Left ventricle myocardium superior (tissue), 1 donor: ENCODE results near the gene ZBP1. TPM values are rescaled to one million over a fixed set of nuclear protein-coding genes. Genes with fewer than 3 reads are reported as not detected.
A peak's percentile ranks its signal among the peaks of the same experiment; 100 is the strongest.

Source experiments
- ATAC-seq: fragments of 200-7000 bp; cut with Tn5 transposase; one replicate; pipeline ENCODE4 v1.9.1; 2020; ENCODE audit warnings: mild to moderate bottlenecking, moderate library complexity
- DNase-seq: peaks from one replicate; pipeline ENCODE4 v3.0.0-alpha.2; 2020
- intact Hi-C: fragments of 100-400 bp; cut with micrococcal nuclease; formaldehyde crosslinking; loops from one replicate; pipeline ENCODE4 v1.11.0; 2022
- total RNA-seq: library from RNA; stranded (reverse); fragmentation: NEBNext Ultra II Directional; extraction: Animal tissue kit (Norgen Biotek cat#: 25700); gene quantifications from one replicate; pipeline ENCODE4 v1.2.1, GENCODE V29; 2021
- donor health status: DM: no; HTN: yes; CAD: no; lungs with severe emphysema.

Gene ZBP1
- total RNA-seq, 1 donor from 2014 or later, result 0.15 TPM

- intact Hi-C loops, result no loop called here
- DNase-seq, result peak; percentile 66
- ATAC-seq, result peak; percentile 63
Measured at GRCh38 chr20:57622579-57623381, 2.6 kb upstream of the ZBP1 start.

- no peak for ATAC-seq
- intact Hi-C loops, result no loop called here
- no peak for DNase-seq
Measured at GRCh38 chr20:57622201-57622570, 2.0 kb upstream of the ZBP1 start.

- intact Hi-C loops, result no loop called here
Measured at GRCh38 chr20:57621421-57622200, 1.4 kb upstream of the ZBP1 start.

GRCh38 chr20:57620999-57621398, 773 bp upstream of the ZBP1 start:
- DNase-seq (no peak), ATAC-seq (no peak)
- intact Hi-C loops, result no loop called here

More at GRCh38 chr20:57621421-57622200, 1.4 kb upstream of the ZBP1 start:
- no peak for DNase-seq
- ATAC-seq, result no peak

GRCh38 chr20:57619051-57619831, 985 bp downstream of the ZBP1 start:
- intact Hi-C loops, result no loop called here
- peak; percentile 62 for DNase-seq
- ATAC-seq, result peak; percentile 65

GRCh38 chr20:57618764-57619050, 1.5 kb downstream of the ZBP1 start:
- intact Hi-C loops, result no loop called here
- no peak for DNase-seq
- ATAC-seq, result no peak

- peak; percentile 29 for DNase-seq
- ATAC-seq, result no peak
- intact Hi-C loops, result no loop called here
Measured at GRCh38 chr20:57618091-57618763, 2.0 kb downstream of the ZBP1 start.

- DNase-seq (no peak), ATAC-seq (no peak)
- intact Hi-C loops, result no loop called here
Measured at GRCh38 chr20:57617079-57617795, 3.0 kb downstream of the ZBP1 start.

GRCh38 chr20:57616143-57616951, 3.9 kb downstream of the ZBP1 start:
- ATAC-seq (no peak), DNase-seq (no peak)
- intact Hi-C loops, result no loop called here

- no peak for DNase-seq
- ATAC-seq, result no peak
Measured at GRCh38 chr20:57615445-57615811, 4.8 kb downstream of the ZBP1 start.

GRCh38 chr20:57614490-57615444, 5.5 kb downstream of the ZBP1 start:
- no peak for DNase-seq
- intact Hi-C loops, result no loop called here
- no peak for ATAC-seq

More at GRCh38 chr20:57615445-57615811, 4.8 kb downstream of the ZBP1 start:
- intact Hi-C loops, result no loop called here

- intact Hi-C loops, result no loop called here
- DNase-seq, result peak; percentile 21
Measured at GRCh38 chr20:57613481-57613921, 6.7 kb downstream of the ZBP1 start.

GRCh38 chr20:57612916-57613315, 7.3 kb downstream of the ZBP1 start:
- DNase-seq (no peak), ATAC-seq (no peak)
- intact Hi-C loops, result no loop called here

More at GRCh38 chr20:57613481-57613921, 6.7 kb downstream of the ZBP1 start:
- no peak for ATAC-seq

GRCh38 chr20:57612436-57612835, 7.8 kb downstream of the ZBP1 start:
- intact Hi-C loops, result no loop called here
- DNase-seq (no peak), ATAC-seq (no peak)

- DNase-seq, result peak; percentile 59
- peak; percentile 77 for ATAC-seq
- intact Hi-C loops, result no loop called here
Measured at GRCh38 chr20:57611586-57612311, 8.5 kb downstream of the ZBP1 start.

GRCh38 chr20:57610261-57610952, 9.8 kb downstream of the ZBP1 start:
- ATAC-seq (no peak), DNase-seq (no peak)
- intact Hi-C loops, result no loop called here
